ENCODE data around the gene MICALL2.

Gene MICALL2

GRCh38 chr7:1485156-1485555 lies 25.9 kb upstream of the MICALL2 start:
- no peak for DNase-seq (ENCODE audit: low read depth)
- no peak overlapping the region for H3K4me3 ChIP-seq (ENCODE audit: low read depth, low read length)
- TF ChIP-seq MYC (IDR thresholded peaks at IDR 0.05; ENCODE audit: low read depth, low read length) = no peak
- TF ChIP-seq POLR2A (IDR thresholded peaks at IDR 0.05; ENCODE audit: extremely low read depth, insufficient read length) = no peak
- TF ChIP-seq, protein P1, sequence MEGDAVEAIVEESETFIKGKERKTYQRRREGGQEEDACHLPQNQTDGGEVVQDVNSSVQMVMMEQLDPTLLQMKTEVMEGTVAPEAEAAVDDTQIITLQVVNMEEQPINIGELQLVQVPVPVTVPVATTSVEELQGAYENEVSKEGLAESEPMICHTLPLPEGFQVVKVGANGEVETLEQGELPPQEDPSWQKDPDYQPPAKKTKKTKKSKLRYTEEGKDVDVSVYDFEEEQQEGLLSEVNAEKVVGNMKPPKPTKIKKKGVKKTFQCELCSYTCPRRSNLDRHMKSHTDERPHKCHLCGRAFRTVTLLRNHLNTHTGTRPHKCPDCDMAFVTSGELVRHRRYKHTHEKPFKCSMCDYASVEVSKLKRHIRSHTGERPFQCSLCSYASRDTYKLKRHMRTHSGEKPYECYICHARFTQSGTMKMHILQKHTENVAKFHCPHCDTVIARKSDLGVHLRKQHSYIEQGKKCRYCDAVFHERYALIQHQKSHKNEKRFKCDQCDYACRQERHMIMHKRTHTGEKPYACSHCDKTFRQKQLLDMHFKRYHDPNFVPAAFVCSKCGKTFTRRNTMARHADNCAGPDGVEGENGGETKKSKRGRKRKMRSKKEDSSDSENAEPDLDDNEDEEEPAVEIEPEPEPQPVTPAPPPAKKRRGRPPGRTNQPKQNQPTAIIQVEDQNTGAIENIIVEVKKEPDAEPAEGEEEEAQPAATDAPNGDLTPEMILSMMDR (IDR thresholded peaks at IDR 0.05; ENCODE audit: low read depth, low read length) = no peak
- TF ChIP-seq, protein P2, sequence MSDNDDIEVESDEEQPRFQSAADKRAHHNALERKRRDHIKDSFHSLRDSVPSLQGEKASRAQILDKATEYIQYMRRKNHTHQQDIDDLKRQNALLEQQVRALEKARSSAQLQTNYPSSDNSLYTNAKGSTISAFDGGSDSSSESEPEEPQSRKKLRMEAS (IDR thresholded peaks at IDR 0.05; ENCODE audit: low read depth, low read length) = no peak

DNA sequence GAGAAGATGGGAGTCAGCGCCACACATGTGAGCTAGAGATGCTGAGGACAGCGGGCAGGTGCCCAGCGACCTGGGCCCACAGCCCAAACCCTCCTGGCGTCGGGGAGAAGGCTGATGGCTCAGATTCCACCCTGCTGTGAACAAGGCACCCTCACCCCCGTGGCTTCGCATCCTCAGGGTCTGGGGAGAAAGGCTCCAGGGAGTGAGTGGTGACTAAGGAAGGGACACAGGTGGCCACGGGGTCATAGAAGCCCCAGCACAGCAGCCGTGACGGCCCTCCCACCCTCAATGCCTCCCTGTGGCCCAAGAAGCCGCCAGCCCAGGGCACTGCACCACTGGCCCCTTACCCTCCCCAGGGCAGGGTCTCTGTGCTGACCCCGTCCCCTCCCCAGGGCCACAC lies 25.3 kb upstream of the MICALL2 start:
- no peak overlapping the region for H3K4me3 ChIP-seq (ENCODE audit: low read depth, low read length)
- no peak for DNase-seq (ENCODE audit: low read depth)
- TF ChIP-seq POLR2A (IDR thresholded peaks at IDR 0.05; ENCODE audit: extremely low read depth, insufficient read length) = no peak
- TF ChIP-seq, protein P2 (IDR thresholded peaks at IDR 0.05; ENCODE audit: low read depth, low read length) = no peak
- no peak for TF ChIP-seq MYC (IDR thresholded peaks at IDR 0.05; ENCODE audit: low read depth, low read length)
- TF ChIP-seq, protein P1 (IDR thresholded peaks at IDR 0.05; ENCODE audit: low read depth, low read length) = no peak

DNA sequence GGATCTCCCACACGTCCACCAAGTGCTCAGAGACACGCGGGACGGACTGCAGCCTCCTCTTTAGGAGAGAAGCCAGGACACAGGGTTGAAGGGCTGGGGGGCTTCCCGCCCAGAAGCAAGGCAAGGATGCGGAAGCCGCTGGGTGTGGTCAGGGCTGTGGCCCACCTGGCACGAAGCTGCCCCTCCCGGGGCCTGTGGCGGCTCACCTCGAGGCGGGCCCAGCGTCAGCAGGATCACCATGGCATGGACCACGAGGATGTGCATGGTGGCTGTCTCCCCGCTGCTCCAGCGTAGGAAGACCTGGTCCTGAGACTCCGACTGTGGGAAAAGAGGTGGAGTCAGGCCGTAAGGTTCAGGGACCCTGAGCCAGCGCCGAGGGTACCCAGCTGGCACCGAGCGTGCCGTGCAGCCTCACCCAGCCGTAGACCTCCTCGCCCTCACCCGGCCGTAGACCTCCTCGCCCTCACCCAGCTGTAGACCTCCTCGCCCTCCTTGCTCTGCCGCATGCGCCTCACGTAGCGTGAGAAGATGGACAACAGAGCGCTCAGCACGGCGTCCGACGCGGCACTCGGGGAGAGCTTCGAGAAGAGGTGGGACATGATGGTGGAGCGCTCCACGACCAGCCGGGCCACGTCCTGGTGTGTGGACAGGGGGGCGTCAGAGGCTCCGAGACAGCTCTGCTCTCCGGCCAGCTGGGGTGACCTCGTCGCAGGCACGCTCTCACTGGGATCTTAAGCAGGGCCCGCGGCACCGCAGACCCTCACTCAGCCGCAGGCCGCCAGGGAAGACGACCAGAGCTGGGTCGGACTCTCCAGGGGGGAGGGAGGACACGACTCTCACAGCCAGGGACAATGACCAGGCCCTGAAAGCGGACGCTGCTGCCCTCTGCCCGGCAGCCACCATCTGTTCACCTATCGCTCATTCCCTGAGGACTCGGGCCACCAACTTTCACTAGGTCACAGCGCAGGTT lies 24.6 kb upstream of the MICALL2 start:
- H3K4me3 ChIP-seq (ENCODE audit: low read depth, low read length) = no peak overlapping the region
- DNase-seq (ENCODE audit: low read depth) = no peak
- TF ChIP-seq, protein P2 (IDR thresholded peaks at IDR 0.05; ENCODE audit: low read depth, low read length) = no peak
- TF ChIP-seq MYC (IDR thresholded peaks at IDR 0.05; ENCODE audit: low read depth, low read length) = no peak
- TF ChIP-seq, protein P1 (IDR thresholded peaks at IDR 0.05; ENCODE audit: low read depth, low read length) = no peak

DNA sequence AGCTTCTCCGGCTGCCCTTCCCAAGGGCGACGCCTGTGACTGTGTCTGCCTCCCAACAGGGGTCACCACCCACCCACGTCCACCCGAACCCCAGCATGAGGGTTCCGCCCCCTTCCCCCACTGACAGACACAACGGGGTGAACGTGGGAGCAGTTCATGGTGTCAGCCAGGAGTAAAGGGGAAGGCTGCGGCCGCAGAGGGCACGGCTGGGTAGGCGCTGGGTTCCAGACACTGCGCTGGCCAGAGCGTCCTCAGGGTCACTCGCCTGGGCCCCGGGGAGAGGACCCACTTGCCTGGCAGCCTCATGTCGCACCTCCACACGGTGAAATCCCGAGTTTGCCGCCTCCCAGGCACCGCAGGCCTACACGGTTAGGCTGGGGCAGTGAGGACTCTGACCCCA lies 23.8 kb upstream of the MICALL2 start:
- no peak overlapping the region for H3K4me3 ChIP-seq (ENCODE audit: low read depth, low read length)
- DNase-seq (ENCODE audit: low read depth) = no peak
- TF ChIP-seq, protein P2 (IDR thresholded peaks at IDR 0.05; ENCODE audit: low read depth, low read length) = no peak
- TF ChIP-seq, protein P1 (IDR thresholded peaks at IDR 0.05; ENCODE audit: low read depth, low read length) = no peak
- no peak for TF ChIP-seq MYC (IDR thresholded peaks at IDR 0.05; ENCODE audit: low read depth, low read length)

DNA sequence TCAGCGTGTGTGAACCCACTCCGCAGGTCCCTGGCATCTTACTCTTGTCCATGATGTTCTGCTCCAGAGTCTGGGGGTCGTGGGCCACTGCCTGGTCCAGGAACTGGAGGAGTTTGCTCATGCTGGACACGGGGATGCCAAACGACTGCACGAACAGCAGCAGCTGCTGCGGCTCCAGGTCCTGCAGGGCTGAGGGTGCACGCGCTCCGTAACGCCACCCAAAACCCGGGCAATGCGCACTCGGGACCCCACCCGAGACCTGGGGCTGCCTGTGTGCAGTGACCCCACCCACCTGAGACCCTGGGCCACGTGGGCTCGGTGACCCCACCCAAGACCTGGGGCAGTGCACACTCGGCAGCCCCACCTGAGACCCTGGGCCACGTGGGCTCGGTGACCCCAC lies 22.0 kb upstream of the MICALL2 start:
- TF ChIP-seq POLR2A (IDR thresholded peaks at IDR 0.05; ENCODE audit: extremely low read depth, insufficient read length) (no peak), MYC (IDR thresholded peaks at IDR 0.05; ENCODE audit: low read depth, low read length) (no peak)
- TF ChIP-seq, protein P1 (IDR thresholded peaks at IDR 0.05; ENCODE audit: low read depth, low read length) = no peak
- TF ChIP-seq, protein P2 (IDR thresholded peaks at IDR 0.05; ENCODE audit: low read depth, low read length) = no peak
- no peak for DNase-seq (ENCODE audit: low read depth)
- H3K4me3 ChIP-seq (ENCODE audit: low read depth, low read length) = no peak overlapping the region

Data from NB4 (cell line).